ENCODE results near the gene PRKACG.

PRKACG gene

DNA sequence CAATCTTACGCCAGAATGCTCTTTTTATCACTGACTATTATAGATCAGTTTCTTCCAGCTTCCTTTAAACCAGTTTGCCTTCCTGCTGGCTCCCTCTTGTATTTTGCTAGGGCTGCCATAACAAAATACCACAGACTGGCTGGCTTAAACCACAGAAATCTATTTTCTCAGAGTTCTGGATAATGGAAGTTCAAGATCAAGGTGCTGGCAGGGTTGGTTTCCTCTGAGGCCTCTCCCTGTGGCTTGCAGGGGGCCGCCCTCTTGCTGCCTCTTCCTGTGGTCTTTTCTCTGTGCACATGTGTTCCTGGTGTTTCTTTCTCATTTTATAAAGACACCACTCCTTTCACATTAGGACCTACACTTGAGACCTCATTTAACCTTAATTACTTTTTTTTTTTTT is 14.8 kb upstream of the PRKACG start:
- WGBS (ENCODE audit: insufficient coverage) = 6% methylated on average over 2 of the region's 2 CpGs
- peak overlapping the region in 1 of 2 experiments; percentile 6 for H3K27ac ChIP-seq (ENCODE audit: insufficient read depth in 1 of 2, low read depth in 1 of 2, low read length in 2 of 2, poor library complexity in 1 of 2, severe bottlenecking in 2 of 2)
- peaks cover 0 to 10% (median 0%) of the 10 kb centered on the region in 5 experiments for H3K9me3 ChIP-seq (ENCODE audit: control extremely low read depth in 1 of 5, control insufficient read depth in 4 of 5, insufficient read depth in 2 of 5, low read depth in 1 of 5, low read length in 4 of 5)
- peak; percentile 87 to 98 (median 97) for DNase-seq
- peaks cover 11 to 34% (median 22%) of the 10 kb centered on the region in 4 experiments for H3K4me1 ChIP-seq (ENCODE audit: control extremely low read depth in 1 of 4, control insufficient read depth in 4 of 4, insufficient read depth in 4 of 4, low read length in 3 of 4)
- ChIA-PET CTCF (interaction anchor here (0.8 to 1.8 kb wide), 17 partner anchors 9 to 468 kb away, joined by 3 to 14 read pairs (median 4); no protein-coding TSS in a partner anchor), POLR2A (interaction anchor here (0.8 to 1.2 kb wide), 2 partner anchors 9 to 16 kb away, joined by 3 to 4 read pairs; no protein-coding TSS in a partner anchor)
- H3K36me3 ChIP-seq (ENCODE audit: control insufficient read depth in 4 of 4, insufficient read depth in 4 of 4, low read length in 3 of 4) = no peaks in the 10 kb centered on the region
- H3K4me3 ChIP-seq (ENCODE audit: control insufficient read depth in 1 of 7, extremely low read depth in 1 of 7, insufficient read depth in 4 of 7, low read depth in 2 of 7, low read length in 6 of 7) = peak overlapping the region in 2 of 7 experiments; percentile 32 to 51
- H3K27me3 ChIP-seq (replicated peaks in 2 of 5; ENCODE audit: control insufficient read depth in 4 of 5, insufficient read depth in 5 of 5, low read length in 4 of 5) = no peaks in the 10 kb centered on the region

DNA sequence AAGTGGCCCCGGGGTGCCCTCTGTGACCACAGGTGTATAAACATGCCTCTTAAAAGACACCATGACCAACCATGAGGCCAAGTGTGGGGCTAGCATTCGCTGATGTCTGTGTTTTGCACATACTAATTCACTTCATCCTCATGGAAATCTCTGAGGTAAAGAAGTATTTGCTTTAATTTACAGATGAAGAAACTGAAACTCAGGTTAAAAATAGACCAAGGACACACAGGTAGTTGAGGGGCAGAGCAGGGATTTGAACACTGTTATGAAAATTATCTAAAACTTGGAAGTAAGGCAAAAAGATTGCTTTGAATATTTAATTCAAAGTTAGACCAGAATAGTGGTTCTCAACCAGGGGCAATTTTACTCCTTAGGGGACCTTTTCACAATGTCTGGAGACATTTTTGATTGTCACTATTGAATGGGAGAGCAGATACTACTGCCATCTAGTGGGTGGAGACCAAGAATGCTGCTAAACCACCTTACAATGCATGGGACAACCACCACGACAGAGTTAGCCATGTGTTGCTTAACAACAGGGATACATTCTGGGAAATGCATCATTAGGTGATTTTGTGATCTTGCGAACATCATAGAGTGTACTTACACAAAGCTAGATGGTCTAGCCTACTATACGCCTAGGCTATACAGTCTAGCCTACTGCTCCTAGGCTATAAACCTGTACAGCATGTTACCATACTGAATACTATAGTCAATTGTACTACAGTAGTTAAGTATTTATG is 13.6 kb upstream of the PRKACG start:
- Histone ChIP-seq H3K4me1 (ENCODE audit: control extremely low read depth in 1 of 4, control insufficient read depth in 4 of 4, insufficient read depth in 4 of 4, low read length in 3 of 4) (peaks cover 11 to 43% (median 26%) of the 10 kb centered on the region in 4 experiments), H3K36me3 (ENCODE audit: control insufficient read depth in 4 of 4, insufficient read depth in 4 of 4, low read length in 3 of 4) (no peaks in the 10 kb centered on the region), H3K9me3 (ENCODE audit: control extremely low read depth in 1 of 5, control insufficient read depth in 4 of 5, insufficient read depth in 2 of 5, low read depth in 1 of 5, low read length in 4 of 5) (peaks cover 0 to 10% (median 0%) of the 10 kb centered on the region in 5 experiments), H3K27me3 (replicated peaks in 2 of 5; ENCODE audit: control insufficient read depth in 4 of 5, insufficient read depth in 5 of 5, low read length in 4 of 5) (no peaks in the 10 kb centered on the region), H3K4me3 (ENCODE audit: control insufficient read depth in 1 of 7, extremely low read depth in 1 of 7, insufficient read depth in 4 of 7, low read depth in 2 of 7, low read length in 6 of 7) (no peak overlapping the region), H3K27ac (ENCODE audit: insufficient read depth in 1 of 2, low read depth in 1 of 2, low read length in 2 of 2, poor library complexity in 1 of 2, severe bottlenecking in 2 of 2) (no peak overlapping the region)
- ChIA-PET CTCF (interaction anchor here (1.0 to 1.8 kb wide), 17 partner anchors 8 to 467 kb away, joined by 3 to 14 read pairs (median 4); partner anchors contain the start of gene FXN), POLR2A (no interaction called here)
- WGBS (ENCODE audit: insufficient coverage) = no CpG with 5 or more reads among the region's 5 CpGs
- peak; percentile 77 to 85 (median 84) for DNase-seq

DNA sequence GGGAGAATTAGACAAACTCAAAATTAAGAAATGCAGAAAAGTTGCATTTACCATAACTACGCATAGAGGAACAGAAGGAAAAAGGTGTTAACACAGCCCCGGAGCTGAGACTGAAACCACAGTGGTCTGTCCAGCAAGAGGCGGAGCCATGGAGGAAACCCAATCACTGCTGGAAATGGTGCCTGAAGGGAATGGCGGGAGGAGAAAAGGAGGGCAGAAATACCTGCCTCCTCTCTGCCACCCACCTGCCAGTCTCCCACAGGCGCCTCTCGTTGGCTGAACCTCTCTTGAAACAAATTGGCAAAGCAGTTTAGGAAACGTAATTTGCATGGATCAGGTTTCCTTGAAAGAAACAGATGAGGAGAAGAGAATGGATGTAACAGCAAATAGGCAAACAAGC is 9.7 kb upstream of the PRKACG start:
- POLR2A ChIA-PET = no interaction called here
- Histone ChIP-seq H3K27ac (ENCODE audit: insufficient read depth in 1 of 2, low read depth in 1 of 2, low read length in 2 of 2, poor library complexity in 1 of 2, severe bottlenecking in 2 of 2) (no peak overlapping the region), H3K4me1 (ENCODE audit: control extremely low read depth in 1 of 4, control insufficient read depth in 4 of 4, insufficient read depth in 4 of 4, low read length in 3 of 4) (peaks cover 19 to 61% (median 49%) of the 10 kb centered on the region in 4 experiments), H3K4me3 (ENCODE audit: control insufficient read depth in 1 of 7, extremely low read depth in 1 of 7, insufficient read depth in 4 of 7, low read depth in 2 of 7, low read length in 6 of 7) (no peak overlapping the region), H3K27me3 (replicated peaks in 2 of 5; ENCODE audit: control insufficient read depth in 4 of 5, insufficient read depth in 5 of 5, low read length in 4 of 5) (no peaks in the 10 kb centered on the region), H3K36me3 (ENCODE audit: control insufficient read depth in 4 of 4, insufficient read depth in 4 of 4, low read length in 3 of 4) (no peaks in the 10 kb centered on the region), H3K9me3 (ENCODE audit: control extremely low read depth in 1 of 5, control insufficient read depth in 4 of 5, insufficient read depth in 2 of 5, low read depth in 1 of 5, low read length in 4 of 5) (no peaks in the 10 kb centered on the region)
- 64% methylated on average over 6 of the region's 7 CpGs for WGBS (ENCODE audit: insufficient coverage)
- DNase-seq = no peak
- CTCF ChIA-PET = interaction anchor here (1.1 to 1.8 kb wide), 4 partner anchors 10 to 441 kb away, joined by 3 to 6 read pairs (median 4); no protein-coding TSS in a partner anchor

- ChIA-PET POLR2A (no interaction called here), CTCF (interaction anchor here (0.7 to 2.2 kb wide), 11 partner anchors 8 to 442 kb away, joined by 3 to 14 read pairs (median 3); no protein-coding TSS in a partner anchor)
- Histone ChIP-seq H3K4me3 (ENCODE audit: control insufficient read depth in 1 of 7, extremely low read depth in 1 of 7, insufficient read depth in 4 of 7, low read depth in 2 of 7, low read length in 6 of 7) (peak overlapping the region in 1 of 7 experiments; percentile 52), H3K27me3 (replicated peaks in 2 of 5; ENCODE audit: control insufficient read depth in 4 of 5, insufficient read depth in 5 of 5, low read length in 4 of 5) (peaks cover 0 to 4% (median 0%) of the 10 kb centered on the region in 5 experiments), H3K9me3 (ENCODE audit: control extremely low read depth in 1 of 5, control insufficient read depth in 4 of 5, insufficient read depth in 2 of 5, low read depth in 1 of 5, low read length in 4 of 5) (no peaks in the 10 kb centered on the region), H3K4me1 (ENCODE audit: control extremely low read depth in 1 of 4, control insufficient read depth in 4 of 4, insufficient read depth in 4 of 4, low read length in 3 of 4) (peaks cover 8 to 51% (median 42%) of the 10 kb centered on the region in 4 experiments), H3K36me3 (ENCODE audit: control insufficient read depth in 4 of 4, insufficient read depth in 4 of 4, low read length in 3 of 4) (no peaks in the 10 kb centered on the region), H3K27ac (ENCODE audit: insufficient read depth in 1 of 2, low read depth in 1 of 2, low read length in 2 of 2, poor library complexity in 1 of 2, severe bottlenecking in 2 of 2) (peak overlapping the region in 1 of 2 experiments; percentile 70)
- 86% methylated on average over 5 of the region's 8 CpGs for WGBS (ENCODE audit: insufficient coverage)
- no peak for DNase-seq
Measured at GRCh38 chr9:69020301-69021145, 6.6 kb upstream of the PRKACG start.

DNA sequence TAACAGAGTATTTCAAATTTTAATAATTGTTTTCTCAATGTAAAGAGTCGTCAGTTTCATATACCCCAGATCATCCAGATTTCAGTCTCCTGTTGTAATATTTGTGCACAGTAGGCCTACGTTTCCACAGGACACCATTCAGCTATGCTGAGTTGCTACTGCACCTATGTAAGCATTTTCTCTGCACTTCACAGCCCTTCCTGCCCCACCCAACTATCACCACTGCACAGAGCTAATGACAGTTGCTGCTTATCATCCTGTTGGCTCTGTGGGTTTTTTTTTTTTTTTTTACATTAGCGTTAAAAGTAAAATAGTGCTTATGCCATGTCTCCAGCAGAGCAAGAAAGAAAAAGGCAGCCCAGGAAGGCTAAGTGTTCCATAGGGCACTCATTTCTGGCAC is 5.9 kb upstream of the PRKACG start:
- Histone ChIP-seq H3K4me3 (ENCODE audit: control insufficient read depth in 1 of 7, extremely low read depth in 1 of 7, insufficient read depth in 4 of 7, low read depth in 2 of 7, low read length in 6 of 7) (peak overlapping the region in 1 of 7 experiments; percentile 52), H3K27ac (ENCODE audit: insufficient read depth in 1 of 2, low read depth in 1 of 2, low read length in 2 of 2, poor library complexity in 1 of 2, severe bottlenecking in 2 of 2) (peak overlapping the region in 1 of 2 experiments; percentile 70), H3K27me3 (replicated peaks in 2 of 5; ENCODE audit: control insufficient read depth in 4 of 5, insufficient read depth in 5 of 5, low read length in 4 of 5) (peaks cover 0 to 5% (median 0%) of the 10 kb centered on the region in 5 experiments), H3K36me3 (ENCODE audit: control insufficient read depth in 4 of 4, insufficient read depth in 4 of 4, low read length in 3 of 4) (no peaks in the 10 kb centered on the region), H3K4me1 (ENCODE audit: control extremely low read depth in 1 of 4, control insufficient read depth in 4 of 4, insufficient read depth in 4 of 4, low read length in 3 of 4) (peaks cover 8 to 53% (median 42%) of the 10 kb centered on the region in 4 experiments), H3K9me3 (ENCODE audit: control extremely low read depth in 1 of 5, control insufficient read depth in 4 of 5, insufficient read depth in 2 of 5, low read depth in 1 of 5, low read length in 4 of 5) (no peaks in the 10 kb centered on the region)
- DNase-seq = peak; percentile 74 to 94 (median 90)
- ChIA-PET POLR2A (interaction anchor here (0.5 to 0.7 kb wide), 2 partner anchors 9 to 281 kb away, joined by 3 to 4 read pairs; no protein-coding TSS in a partner anchor), CTCF (interaction anchor here (0.7 to 2.2 kb wide), 15 partner anchors 8 to 442 kb away, joined by 3 to 14 read pairs (median 4); no protein-coding TSS in a partner anchor)
- WGBS (ENCODE audit: insufficient coverage) = 25% methylated on average over 2 of the region's 3 CpGs

DNA sequence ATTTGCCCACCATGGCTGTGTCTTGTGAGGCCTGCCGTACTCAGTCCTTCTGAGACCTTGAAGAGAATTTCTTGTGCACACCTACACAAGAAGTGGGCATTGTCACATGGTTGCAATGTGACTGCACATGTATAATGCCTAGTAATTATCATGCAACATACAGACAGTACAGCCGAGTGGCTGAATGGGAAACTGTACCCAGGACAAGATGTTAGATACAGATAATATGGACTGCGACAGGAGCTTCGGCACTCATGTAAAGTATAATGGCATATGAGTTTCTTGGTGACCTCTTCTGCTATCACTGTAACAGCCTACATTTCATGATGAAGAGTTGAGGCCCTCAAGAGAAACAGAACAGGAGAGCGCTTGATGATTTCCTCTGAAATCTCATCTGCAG is 4.8 kb upstream of the PRKACG start:
- CTCF ChIA-PET = interaction anchor here (1.0 to 2.2 kb wide), 9 partner anchors 8 to 439 kb away, joined by 3 to 14 read pairs (median 5); no protein-coding TSS in a partner anchor
- Histone ChIP-seq H3K27me3 (replicated peaks in 2 of 5; ENCODE audit: control insufficient read depth in 4 of 5, insufficient read depth in 5 of 5, low read length in 4 of 5) (peaks cover 0 to 5% (median 0%) of the 10 kb centered on the region in 5 experiments), H3K9me3 (ENCODE audit: control extremely low read depth in 1 of 5, control insufficient read depth in 4 of 5, insufficient read depth in 2 of 5, low read depth in 1 of 5, low read length in 4 of 5) (peaks cover 0 to 1% (median 0%) of the 10 kb centered on the region in 5 experiments), H3K4me1 (ENCODE audit: control extremely low read depth in 1 of 4, control insufficient read depth in 4 of 4, insufficient read depth in 4 of 4, low read length in 3 of 4) (peaks cover 8 to 46% (median 41%) of the 10 kb centered on the region in 4 experiments), H3K4me3 (ENCODE audit: control insufficient read depth in 1 of 7, extremely low read depth in 1 of 7, insufficient read depth in 4 of 7, low read depth in 2 of 7, low read length in 6 of 7) (no peak overlapping the region), H3K27ac (ENCODE audit: insufficient read depth in 1 of 2, low read depth in 1 of 2, low read length in 2 of 2, poor library complexity in 1 of 2, severe bottlenecking in 2 of 2) (no peak overlapping the region), H3K36me3 (ENCODE audit: control insufficient read depth in 4 of 4, insufficient read depth in 4 of 4, low read length in 3 of 4) (no peaks in the 10 kb centered on the region)
- 88% methylated on average over 1 of the region's 5 CpGs for WGBS (ENCODE audit: insufficient coverage)
- POLR2A ChIA-PET = no interaction called here
- peak; percentile 44 to 80 (median 63) for DNase-seq

Measured in common myeloid progenitor, CD34-positive (primary cell).